GM21526 (cell line): Measurements from ENCODE around the gene TDRD12.
"Not testable (repeated sequence)": the region's sequence is repeated elsewhere in the genome, so short reads cannot be mapped to it uniquely, and the experiment has no call there.

Experiments used
- ATAC-seq: cut with Tn5 transposase; IDR thresholded peaks from one replicate; pipeline ENCODE4 v1.9.1; 2021; ENCODE audit warnings: moderate library complexity; ENCODE audit not compliant: unreplicated experiment, low FRiP score

The TDRD12 gene

DNA sequence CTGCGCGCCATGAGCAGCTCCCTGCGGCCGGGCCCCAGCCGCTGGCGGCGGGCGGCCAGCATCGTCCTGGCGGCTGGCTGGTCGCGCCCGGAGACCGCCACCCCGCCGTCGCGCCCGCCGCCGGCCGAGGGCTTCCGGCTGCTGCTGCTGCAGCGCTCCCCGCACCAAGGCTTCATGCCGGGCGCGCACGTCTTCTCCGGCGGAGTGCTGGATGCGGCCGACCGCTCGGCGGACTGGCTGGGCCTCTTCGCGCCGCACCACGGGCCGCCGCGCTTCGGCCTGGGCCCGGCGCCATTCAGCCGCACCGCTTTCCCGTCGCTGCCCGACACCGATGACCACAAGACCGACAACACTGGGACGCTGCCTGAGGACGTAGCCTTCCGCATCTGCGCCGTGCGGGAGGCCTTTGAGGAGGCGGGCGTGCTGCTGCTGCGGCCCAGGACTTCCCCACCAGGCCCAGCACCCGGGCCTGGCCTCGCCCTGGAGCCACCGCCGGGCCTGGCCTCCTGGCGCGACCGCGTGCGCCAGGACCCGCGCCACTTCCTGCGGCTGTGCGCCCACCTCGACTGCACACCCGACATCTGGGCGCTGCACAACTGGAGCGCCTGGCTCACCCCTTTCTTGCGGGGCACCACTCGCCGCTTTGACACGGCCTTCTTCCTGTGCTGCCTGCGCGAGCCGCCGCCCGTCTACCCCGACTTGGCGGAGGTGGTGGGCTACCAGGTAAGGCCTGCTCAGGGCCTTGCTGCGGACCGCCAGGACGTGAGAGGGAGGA lies 27.4 kb upstream of the TDRD12 start:
- peak; percentile 47 for ATAC-seq

- peak; percentile 5 for ATAC-seq
Observed at GRCh38 chr19:32692727-32693061, 26.9 kb upstream of the TDRD12 start.

- not testable (repeated sequence) for ATAC-seq
Observed at GRCh38 chr19:32693151-32694108, 26.1 kb upstream of the TDRD12 start.

DNA sequence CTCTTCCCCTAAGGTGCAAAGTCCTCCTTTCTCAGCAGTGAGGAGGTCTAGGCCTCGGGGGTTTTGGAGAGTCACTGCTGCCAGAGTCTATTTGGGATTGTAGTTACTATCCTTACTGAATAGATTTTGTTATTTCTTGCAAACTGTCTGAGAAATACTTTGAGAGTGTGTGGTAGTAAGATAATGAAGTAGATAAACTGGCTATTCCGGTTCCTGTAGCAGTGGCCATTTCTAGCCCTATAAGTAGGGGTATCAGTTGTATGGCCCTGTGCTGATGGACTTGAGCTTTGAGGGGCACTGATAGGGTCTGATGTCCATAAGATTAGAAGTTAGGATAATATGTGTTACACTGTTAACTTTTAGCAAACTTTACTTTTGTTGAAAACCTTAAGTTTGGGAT lies 25.3 kb upstream of the TDRD12 start:
- not testable (repeated sequence) for ATAC-seq

- ATAC-seq: not testable (repeated sequence)
Observed at GRCh38 chr19:32694851-32695250, 24.7 kb upstream of the TDRD12 start.

GRCh38 chr19:32695506-32695905 lies 24.1 kb upstream of the TDRD12 start:
- not testable (repeated sequence) for ATAC-seq

DNA sequence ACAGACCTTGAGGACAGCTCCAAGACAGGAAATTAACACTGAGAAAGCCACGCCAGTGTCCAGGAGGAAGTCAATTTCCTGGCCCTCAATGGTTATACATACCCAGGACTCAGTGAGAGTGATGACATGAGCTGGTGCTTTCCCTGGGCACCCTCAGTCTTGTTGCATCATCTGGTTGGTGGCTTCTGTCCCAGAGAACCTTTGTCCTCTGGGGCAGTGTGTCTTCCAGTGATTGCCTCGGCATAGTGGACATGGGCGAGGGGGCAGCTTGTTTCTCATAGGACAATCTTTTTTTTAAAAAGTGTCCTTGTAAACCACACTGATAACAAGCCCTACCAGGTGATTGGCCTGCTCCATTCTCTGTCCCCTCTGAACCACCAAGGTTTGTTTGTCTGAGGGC lies 22.8 kb upstream of the TDRD12 start:
- ATAC-seq: not testable (repeated sequence)

- ATAC-seq: not testable (repeated sequence)
Observed at GRCh38 chr19:32700129-32700528, 19.4 kb upstream of the TDRD12 start.

GRCh38 chr19:32702010-32702409 lies 17.6 kb upstream of the TDRD12 start:
- ATAC-seq: no peak

DNA sequence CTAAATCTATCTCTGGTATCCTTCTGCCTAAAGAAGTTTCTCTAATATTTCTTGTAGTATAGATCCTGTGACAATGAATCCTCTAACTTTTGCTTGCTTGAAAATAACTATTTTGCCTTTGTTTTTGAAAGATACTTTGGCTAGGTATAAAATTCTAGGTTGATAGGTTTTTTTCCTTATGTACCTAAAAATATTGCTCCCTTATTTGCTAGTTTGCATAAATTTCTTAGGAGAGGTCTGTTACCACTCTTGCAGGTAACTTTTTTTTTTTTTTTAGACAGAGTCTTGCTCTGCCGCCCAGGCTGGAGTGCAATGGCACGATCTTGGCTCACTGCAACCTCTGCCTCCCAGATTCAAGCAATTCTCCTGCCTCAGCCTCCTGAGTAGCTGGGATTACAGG lies 15.6 kb upstream of the TDRD12 start:
- ATAC-seq: not testable (repeated sequence)

GRCh38 chr19:32708457-32708856 lies 11.1 kb upstream of the TDRD12 start:
- no peak for ATAC-seq

GRCh38 chr19:32709032-32709431 lies 10.5 kb upstream of the TDRD12 start:
- no peak for ATAC-seq

- no peak for ATAC-seq
Observed at GRCh38 chr19:32711747-32712146, 7.8 kb upstream of the TDRD12 start.

GRCh38 chr19:32716203-32716602 lies 3.4 kb upstream of the TDRD12 start:
- ATAC-seq: not testable (repeated sequence)

DNA sequence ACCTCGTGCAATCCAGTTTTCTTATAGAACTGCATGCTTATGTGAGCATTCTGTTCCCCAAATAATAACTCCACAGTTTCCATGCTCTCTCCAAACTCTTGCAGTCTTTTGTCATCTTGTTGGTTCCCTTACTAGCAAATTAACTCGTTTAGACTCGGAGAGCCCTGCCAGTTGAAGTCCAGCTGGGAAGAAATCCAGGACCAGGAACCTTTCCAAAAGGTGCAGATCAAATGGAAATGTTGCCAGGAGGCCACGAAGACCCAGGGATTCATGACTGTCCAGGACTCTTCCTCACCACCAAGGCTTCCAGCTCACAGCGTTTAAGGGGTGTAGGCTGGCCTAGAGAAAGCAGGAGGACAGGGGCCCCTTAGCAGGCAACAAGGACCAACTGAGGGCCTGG lies 2.1 kb upstream of the TDRD12 start:
- ATAC-seq: no peak

DNA sequence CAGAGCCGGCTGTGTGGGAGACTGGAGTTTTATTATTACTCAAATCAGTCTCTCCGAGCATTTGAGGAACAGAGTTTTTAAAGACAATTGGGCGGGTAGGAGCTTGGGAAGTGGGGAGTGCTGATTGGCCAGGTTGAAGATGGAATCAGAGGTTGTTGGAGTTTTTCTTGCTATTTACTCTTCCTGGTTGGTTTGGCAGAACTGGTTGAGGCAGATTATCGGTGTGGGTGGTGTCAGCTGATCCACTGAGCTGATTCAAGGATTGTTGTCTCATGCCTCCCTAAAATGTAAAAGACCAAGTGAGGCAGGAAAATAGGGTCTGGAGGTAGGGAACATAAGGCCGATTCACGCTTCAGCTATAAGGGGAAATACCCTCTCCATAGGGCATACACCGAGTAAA lies 1.3 kb upstream of the TDRD12 start:
- no peak for ATAC-seq

DNA sequence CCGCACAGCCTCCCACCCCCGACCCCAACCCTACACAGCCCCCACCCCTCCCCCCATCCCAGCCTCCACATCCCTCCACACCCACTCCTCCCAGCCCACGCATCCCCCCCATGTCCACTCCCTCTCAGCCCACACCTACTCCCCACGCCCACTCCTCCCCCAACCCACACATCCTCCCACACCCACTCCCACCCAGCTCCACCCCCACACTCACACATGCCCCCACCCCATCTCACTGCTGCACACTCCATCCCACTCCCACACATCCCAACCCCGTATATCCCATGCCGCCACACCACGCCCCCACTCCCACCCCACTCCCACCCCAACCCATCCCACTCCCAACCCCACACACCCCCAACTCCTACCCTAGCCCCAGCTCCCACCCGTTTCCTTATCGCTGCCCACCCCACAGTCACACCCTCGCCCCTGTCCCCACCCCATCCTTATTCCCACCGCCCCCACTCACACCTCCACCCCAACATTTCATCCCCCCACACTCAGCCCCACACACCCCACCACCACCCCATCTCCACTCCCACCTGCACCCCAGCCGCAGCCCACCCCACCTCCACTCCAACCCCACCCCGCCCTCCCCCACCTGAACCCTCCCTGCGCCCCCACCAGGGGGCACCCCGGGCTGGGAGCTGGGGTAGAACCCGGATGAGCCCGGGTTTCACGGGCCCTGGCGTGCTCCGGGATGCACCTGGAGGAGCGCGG lies 809 bp downstream of the TDRD12 start:
- no peak for ATAC-seq

- no peak for ATAC-seq
Observed at GRCh38 chr19:32720936-32721250, 1.3 kb downstream of the TDRD12 start.

DNA sequence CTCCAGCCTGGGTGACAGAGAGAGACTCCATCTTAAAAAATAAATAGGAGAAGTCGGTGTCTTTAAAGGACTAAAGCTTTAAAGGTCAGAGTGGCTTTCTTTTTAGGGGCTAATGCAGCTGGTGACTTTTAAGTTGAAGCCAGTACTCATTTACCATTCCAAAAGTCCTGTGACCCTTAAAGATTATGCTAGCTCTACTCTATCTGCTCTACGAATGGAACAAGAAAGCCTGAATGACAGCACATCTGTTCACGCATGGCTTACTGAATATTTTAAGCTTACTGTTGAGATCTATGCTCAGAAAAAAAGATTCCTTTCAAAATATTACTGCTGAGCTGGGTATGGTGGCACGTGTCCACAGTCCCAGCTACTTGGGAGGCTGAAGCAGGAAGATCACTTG lies 16.4 kb downstream of the TDRD12 start:
- ATAC-seq: no peak

DNA sequence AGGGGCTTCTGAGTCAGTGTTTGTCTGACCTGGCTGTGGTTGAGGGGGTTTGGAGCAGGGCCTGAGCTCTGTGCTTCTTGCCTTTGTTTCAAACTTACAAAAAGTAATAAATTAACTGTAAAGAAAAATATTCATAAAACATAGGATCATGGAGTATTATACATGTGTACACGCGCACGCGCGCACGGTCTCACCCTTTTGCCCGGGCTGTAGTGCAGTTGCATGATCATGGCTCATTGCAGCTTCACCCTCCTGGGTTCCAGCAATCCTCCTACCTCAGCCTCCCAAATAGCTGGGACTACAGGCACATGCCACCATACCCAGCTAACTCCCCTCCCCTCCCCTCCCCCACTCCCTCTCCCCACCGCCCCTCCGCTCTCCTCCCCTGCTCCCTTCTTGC lies 23.5 kb downstream of the TDRD12 start:
- no peak for ATAC-seq

GRCh38 chr19:32743447-32743846 lies 23.9 kb downstream of the TDRD12 start:
- ATAC-seq: no peak
